BLaER1 treated with 17β-estradiol and CSF1 and Interleukin-3, amounts not matched to agents 10 nM and 100 nM (cell line): ENCODE measurements around the gene PRKCA.
A peak's percentile ranks its signal among the peaks of the same experiment; 100 is the strongest.

Source experiments
- H3K27ac ChIP-seq, 11 experiments: shearing (Covaris generic); formaldehyde crosslinking; 2 replicates each; pipeline ENCODE4 v1.8.1; 2022
- H3K27me3 ChIP-seq, 11 experiments: shearing (Covaris generic); formaldehyde crosslinking; 2 replicates each; pipeline ENCODE4 v1.8.1; 2022
- H3K36me3 ChIP-seq, 11 experiments: shearing (Covaris generic); formaldehyde crosslinking; 2 replicates each; pipeline ENCODE4 v1.8.1; 2022
- H3K4me1 ChIP-seq, 10 experiments: shearing (Covaris generic); formaldehyde crosslinking; 2 replicates each; pipeline ENCODE4 v1.8.1; 2022
- H3K4me2 ChIP-seq, 11 experiments: shearing (Covaris generic); formaldehyde crosslinking; 2 replicates each; pipeline ENCODE4 v1.8.1; 2022
- H3K4me3 ChIP-seq, 10 experiments: shearing (Covaris generic); formaldehyde crosslinking; 2 replicates each; pipeline ENCODE4 v1.8.1; 2022
- H3K9ac ChIP-seq, 11 experiments: shearing (Covaris generic); formaldehyde crosslinking; 2 replicates each; pipeline ENCODE4 v1.8.1; 2022
- H3K9me3 ChIP-seq, 11 experiments: shearing (Covaris generic); formaldehyde crosslinking; replicated peaks in 1 of 11; 2 replicates each; pipeline ENCODE4 v1.8.1; 2022
- H4K20me1 ChIP-seq, 11 experiments: shearing (Covaris generic); formaldehyde crosslinking; 2 replicates each; pipeline ENCODE4 v1.8.1; 2022
- Cebpa-rat ChIP-seq, 11 experiments: shearing (Covaris generic); IDR thresholded peaks; 2 replicates each; pipeline ENCODE4 v1.8.1; 2022

Gene PRKCA

GRCh38 chr17:66760324-66760723 is 457.9 kb downstream of the PRKCA start:
- Histone ChIP-seq H3K4me3 (no peak overlapping the region), H3K27me3 (no peaks in the 10 kb centered on the region), H3K36me3 (peaks cover 0 to 69% (median 0%) of the 10 kb centered on the region in 11 experiments; a peak in 6 of 22 replicates), H3K4me2 (no peak overlapping the region), H3K9ac (no peak overlapping the region), H3K4me1 (peaks cover 0 to 16% (median 7%) of the 10 kb centered on the region in 10 experiments; a peak in 13 of 20 replicates), H3K27ac (no peak overlapping the region), H4K20me1 (peaks cover 0 to 7% (median 0%) of the 10 kb centered on the region in 11 experiments; a peak in 2 of 22 replicates), H3K9me3 (0 out of 22 replicates have a peak, but pooled peaks cover 0 to 4% (median 0%) of the 10 kb centered on the region in 11 experiments)
- no peak for TF ChIP-seq Cebpa-rat (IDR thresholded peaks at IDR 0.05)

GRCh38 chr17:66762276-66762675 is 459.9 kb downstream of the PRKCA start:
- Histone ChIP-seq H4K20me1 (peaks cover 0 to 9% (median 0%) of the 10 kb centered on the region in 11 experiments; a peak in 2 of 22 replicates), H3K4me2 (no peak overlapping the region), H3K27ac (no peak overlapping the region), H3K9ac (no peak overlapping the region), H3K27me3 (no peaks in the 10 kb centered on the region), H3K4me3 (no peak overlapping the region), H3K9me3 (peaks cover 0 to 4% (median 0%) of the 10 kb centered on the region in 11 experiments; a peak in 1 of 22 replicates), H3K36me3 (peaks cover 0 to 65% (median 0%) of the 10 kb centered on the region in 11 experiments; a peak in 5 of 22 replicates), H3K4me1 (peaks cover 0 to 16% (median 6%) of the 10 kb centered on the region in 10 experiments; a peak in 10 of 20 replicates)
- no peak for TF ChIP-seq Cebpa-rat (IDR thresholded peaks at IDR 0.05)

- no peak overlapping the region for H3K9ac ChIP-seq
Measured at GRCh38 chr17:66763056-66763455, 460.6 kb downstream of the PRKCA start.

GRCh38 chr17:66764506-66764905 is 462.1 kb downstream of the PRKCA start:
- no peak for TF ChIP-seq Cebpa-rat (IDR thresholded peaks at IDR 0.05)
- no peak overlapping the region for H3K9ac ChIP-seq
- H3K4me3 ChIP-seq = no peak overlapping the region
- H3K4me1 ChIP-seq = peaks cover 0 to 7% (median under 1%) of the 10 kb centered on the region in 10 experiments; a peak in 4 of 20 replicates
- no peak overlapping the region for H3K27ac ChIP-seq
- H3K9me3 ChIP-seq = peaks cover 0 to 18% (median 9%) of the 10 kb centered on the region in 11 experiments; a peak in 12 of 22 replicates
- peaks cover 0 to 82% (median 0%) of the 10 kb centered on the region in 11 experiments; a peak in 5 of 22 replicates for H3K36me3 ChIP-seq
- H4K20me1 ChIP-seq = peaks cover 0 to 10% (median 0%) of the 10 kb centered on the region in 11 experiments; a peak in 2 of 22 replicates
- H3K27me3 ChIP-seq = no peaks in the 10 kb centered on the region
- no peak overlapping the region; a peak in 1 of 22 replicates for H3K4me2 ChIP-seq

More at GRCh38 chr17:66763056-66763455, 460.6 kb downstream of the PRKCA start:
- no peak for TF ChIP-seq Cebpa-rat (IDR thresholded peaks at IDR 0.05)
- no peak overlapping the region for H3K4me3 ChIP-seq
- no peak overlapping the region for H3K27ac ChIP-seq
- peaks cover 0 to 15% (median 7%) of the 10 kb centered on the region in 10 experiments; a peak in 10 of 20 replicates for H3K4me1 ChIP-seq
- H3K27me3 ChIP-seq = no peaks in the 10 kb centered on the region
- no peak overlapping the region for H3K4me2 ChIP-seq
- H4K20me1 ChIP-seq = peaks cover 0 to 10% (median 0%) of the 10 kb centered on the region in 11 experiments; a peak in 2 of 22 replicates
- H3K9me3 ChIP-seq = peaks cover 0 to 9% (median 4%) of the 10 kb centered on the region in 11 experiments; a peak in 10 of 22 replicates
- H3K36me3 ChIP-seq = peaks cover 0 to 69% (median 0%) of the 10 kb centered on the region in 11 experiments; a peak in 5 of 22 replicates

- no peak overlapping the region for H3K9ac ChIP-seq
- peaks cover 0 to 20% (median 0%) of the 10 kb centered on the region in 11 experiments; a peak in 2 of 22 replicates for H4K20me1 ChIP-seq
- H3K27ac ChIP-seq = no peak overlapping the region
- no peaks in the 10 kb centered on the region for H3K27me3 ChIP-seq
- peaks cover 0 to 95% (median 0%) of the 10 kb centered on the region in 11 experiments; a peak in 5 of 22 replicates for H3K36me3 ChIP-seq
- H3K4me2 ChIP-seq = peak overlapping the region in 1 of 11 experiments; percentile 2; a peak in 1 of 22 replicates
- no peak overlapping the region for H3K4me3 ChIP-seq
- peaks cover 0 to 13% (median 0%) of the 10 kb centered on the region in 10 experiments; a peak in 6 of 20 replicates for H3K4me1 ChIP-seq
- H3K9me3 ChIP-seq = peaks cover 0 to 18% (median 9%) of the 10 kb centered on the region in 11 experiments; a peak in 12 of 22 replicates
- TF ChIP-seq Cebpa-rat (IDR thresholded peaks at IDR 0.05) = no peak
Measured at GRCh38 chr17:66767154-66767933, 464.9 kb downstream of the PRKCA start.

GRCh38 chr17:66769911-66770310 is 467.5 kb downstream of the PRKCA start:
- Histone ChIP-seq H3K4me1 (peaks cover 1 to 38% (median 16%) of the 10 kb centered on the region in 10 experiments; a peak in 19 of 20 replicates), H3K36me3 (peaks cover 0 to 95% (median 0%) of the 10 kb centered on the region in 11 experiments; a peak in 5 of 22 replicates), H4K20me1 (peaks cover 0 to 25% (median 0%) of the 10 kb centered on the region in 11 experiments; a peak in 1 of 22 replicates), H3K4me3 (no peak overlapping the region), H3K9me3 (peaks cover 0 to 18% (median 9%) of the 10 kb centered on the region in 11 experiments; a peak in 12 of 22 replicates), H3K27ac (no peak overlapping the region), H3K4me2 (no peak overlapping the region), H3K27me3 (no peaks in the 10 kb centered on the region), H3K9ac (no peak overlapping the region)
- TF ChIP-seq Cebpa-rat (IDR thresholded peaks at IDR 0.05) = no peak

GRCh38 chr17:66772148-66772812 is 469.9 kb downstream of the PRKCA start:
- no peak for TF ChIP-seq Cebpa-rat (IDR thresholded peaks at IDR 0.05)
- H3K27me3 ChIP-seq = no peaks in the 10 kb centered on the region
- H3K4me3 ChIP-seq = no peak overlapping the region
- peaks cover 0 to 42% (median 0%) of the 10 kb centered on the region in 11 experiments; a peak in 2 of 22 replicates for H4K20me1 ChIP-seq
- H3K27ac ChIP-seq = peak overlapping the region in 1 of 11 experiments; percentile 7; a peak in 3 of 22 replicates
- H3K4me2 ChIP-seq = peak overlapping the region in 3 of 11 experiments; percentile 10 to 31 (median 29); a peak in 5 of 22 replicates
- peaks cover 13 to 60% (median 40%) of the 10 kb centered on the region in 10 experiments; a peak in 19 of 20 replicates for H3K4me1 ChIP-seq
- H3K9ac ChIP-seq = no peak overlapping the region
- peaks cover 0 to 100% (median 0%) of the 10 kb centered on the region in 11 experiments; a peak in 5 of 22 replicates for H3K36me3 ChIP-seq
- peaks cover 0 to 16% (median 9%) of the 10 kb centered on the region in 11 experiments; a peak in 12 of 22 replicates for H3K9me3 ChIP-seq

- peaks cover 0 to 46% (median 0%) of the 10 kb centered on the region in 11 experiments; a peak in 2 of 22 replicates for H4K20me1 ChIP-seq
- no peaks in the 10 kb centered on the region for H3K27me3 ChIP-seq
- peaks cover 0 to 100% (median 0%) of the 10 kb centered on the region in 11 experiments; a peak in 5 of 22 replicates for H3K36me3 ChIP-seq
- H3K9me3 ChIP-seq = no peaks in the 10 kb centered on the region
- H3K9ac ChIP-seq = peak overlapping the region in 7 of 11 experiments; percentile 5 to 72 (median 57); a peak in 10 of 22 replicates
- H3K4me1 ChIP-seq = peaks cover 13 to 78% (median 46%) of the 10 kb centered on the region in 10 experiments; a peak in 19 of 20 replicates
- no peak for TF ChIP-seq Cebpa-rat (IDR thresholded peaks at IDR 0.05)
- peak overlapping the region in 1 of 10 experiments; percentile 37; a peak in 1 of 20 replicates for H3K4me3 ChIP-seq
- peak overlapping the region in 7 of 11 experiments; percentile 6 to 84 (median 73); a peak in 13 of 22 replicates for H3K27ac ChIP-seq
- H3K4me2 ChIP-seq = peak overlapping the region in 10 of 11 experiments; percentile 24 to 83 (median 70); a peak in 19 of 22 replicates
Measured at GRCh38 chr17:66775271-66775670, 472.9 kb downstream of the PRKCA start.
